DMS79 treated with DMSO at 0.1 percent for 48 hours (cell line): Measurements from ENCODE around the gene JOSD1.
A peak's percentile ranks its signal among the peaks of the same experiment; 100 is the strongest.

Experiments
- DNase-seq: peaks from one replicate; lab custom pipeline; 2025; lab: John Stamatoyannopoulos, UW

JOSD1 gene

GRCh38 chr22:38733329-38733723 lies 32.6 kb upstream of the JOSD1 start:
- no peak for DNase-seq

DNA sequence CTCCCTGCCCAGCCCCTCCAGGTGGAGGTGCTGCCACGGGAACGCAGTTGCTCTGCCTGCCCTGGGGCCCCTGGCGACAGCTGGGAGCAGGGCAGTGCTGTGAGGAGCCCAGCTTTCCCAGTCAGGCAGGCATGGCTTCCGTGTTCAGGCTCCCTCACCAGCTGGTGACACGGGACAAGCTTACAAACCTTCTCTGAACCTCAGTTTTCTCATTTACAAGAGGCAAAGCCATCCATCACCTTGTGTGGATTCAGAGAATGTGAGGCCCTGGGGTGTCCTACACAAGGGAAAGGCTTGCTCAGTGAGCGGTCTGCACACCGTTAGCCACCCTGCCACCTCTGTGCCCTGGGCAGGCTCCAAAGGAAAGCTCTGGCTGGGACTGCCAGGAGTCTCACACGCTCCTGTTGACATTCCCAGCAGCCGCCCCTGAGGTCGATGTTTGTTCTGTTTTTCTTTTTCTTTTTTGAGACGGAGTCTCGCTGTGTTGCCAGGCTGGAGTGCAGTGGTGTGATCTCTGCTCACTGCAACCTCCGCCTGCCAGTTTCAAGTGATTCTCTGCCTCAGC lies 31.6 kb upstream of the JOSD1 start:
- no peak for DNase-seq

DNA sequence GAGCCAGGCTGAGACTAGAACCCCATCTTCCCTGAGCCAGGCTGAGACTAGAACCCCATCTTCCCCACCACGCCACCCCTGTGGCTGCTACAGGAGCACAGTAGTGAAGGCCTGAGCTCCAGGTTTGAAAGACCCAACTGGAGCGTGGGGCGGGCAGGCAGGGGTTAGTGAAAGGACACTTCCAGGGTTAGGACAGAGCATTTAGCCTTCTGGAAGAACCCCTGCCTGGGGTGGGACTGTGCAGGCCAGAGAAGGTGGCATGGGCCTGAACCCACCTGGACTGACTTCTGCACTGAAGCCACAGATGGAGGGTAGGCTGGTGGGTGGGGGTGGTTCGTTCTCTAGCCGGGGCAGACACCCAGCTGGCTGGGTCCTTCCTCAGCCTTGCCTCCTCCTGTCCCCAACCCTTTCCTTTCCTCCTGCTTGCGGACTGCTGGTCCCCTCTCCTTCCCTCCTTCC lies 31.0 kb upstream of the JOSD1 start:
- DNase-seq, result no peak

GRCh38 chr22:38730411-38730871 lies 29.7 kb upstream of the JOSD1 start:
- DNase-seq, result no peak

DNA sequence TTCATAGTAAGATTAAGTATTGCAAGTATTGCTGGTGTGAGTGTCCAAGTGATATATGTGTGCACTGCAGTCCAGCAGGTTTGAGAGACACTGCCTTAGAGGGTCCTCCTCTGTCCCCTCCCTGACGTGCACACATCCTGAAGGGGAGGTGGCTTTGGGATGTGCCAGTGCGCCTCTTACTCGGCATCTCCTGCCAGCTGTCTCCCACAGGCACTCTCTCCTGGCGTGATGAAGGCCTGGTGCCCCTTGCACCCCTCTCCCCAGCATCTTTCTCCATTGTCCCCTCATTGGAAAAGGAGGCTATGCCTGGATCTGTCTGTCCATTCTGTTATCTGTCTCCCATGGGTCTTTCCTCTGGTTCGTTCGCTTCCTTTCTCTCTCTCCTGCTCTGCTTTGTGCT lies 29.2 kb upstream of the JOSD1 start:
- no peak for DNase-seq

DNA sequence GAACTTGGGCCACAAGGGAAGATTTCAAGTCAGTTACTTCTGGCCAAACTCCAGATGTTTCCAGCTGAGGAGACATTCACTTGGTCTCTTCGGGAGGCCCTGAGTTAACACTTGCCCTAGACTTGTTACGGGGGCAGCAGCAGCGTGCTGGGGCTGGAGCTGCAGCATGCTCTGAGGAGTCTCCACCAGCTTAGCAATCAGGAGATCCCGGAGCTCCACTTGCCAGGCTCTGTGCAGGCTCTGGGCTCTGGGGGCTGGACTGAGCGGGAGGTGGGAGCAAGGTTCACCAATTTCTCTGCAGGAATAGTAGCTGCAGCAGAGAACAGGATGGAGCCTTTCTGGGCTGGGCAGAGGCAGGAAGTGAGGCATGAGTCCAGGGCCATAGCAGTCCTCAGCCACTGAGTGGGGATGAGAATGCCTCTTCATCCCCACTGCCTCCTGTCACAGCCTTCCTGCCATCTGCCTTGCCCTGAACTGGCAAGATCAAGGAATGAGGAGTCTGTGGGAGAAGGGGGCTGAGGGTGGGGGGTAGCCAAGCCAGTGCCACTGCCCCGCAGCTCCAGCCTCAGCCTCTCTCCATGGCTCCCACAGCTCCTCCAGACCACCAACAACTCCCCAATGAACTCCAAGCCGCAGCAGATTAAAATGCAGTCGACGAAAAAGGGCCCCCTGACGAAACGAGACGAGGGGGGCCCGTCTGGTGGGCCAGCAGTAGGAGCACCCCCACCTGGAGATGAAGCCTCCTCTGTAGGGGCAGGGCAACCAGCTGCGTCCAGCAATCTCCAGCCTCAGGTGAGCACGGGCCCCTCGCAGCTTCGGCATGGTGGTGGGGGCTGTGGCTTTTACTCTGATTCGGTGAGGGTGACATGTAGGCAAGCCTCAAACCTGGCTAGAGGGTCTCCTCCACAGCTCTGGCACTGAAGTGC lies 28.4 kb upstream of the JOSD1 start:
- no peak for DNase-seq

- no peak for DNase-seq
Observed at GRCh38 chr22:38727530-38728451, 27.0 kb upstream of the JOSD1 start.

- no peak for DNase-seq
Observed at GRCh38 chr22:38727123-38727522, 26.4 kb upstream of the JOSD1 start.

DNA sequence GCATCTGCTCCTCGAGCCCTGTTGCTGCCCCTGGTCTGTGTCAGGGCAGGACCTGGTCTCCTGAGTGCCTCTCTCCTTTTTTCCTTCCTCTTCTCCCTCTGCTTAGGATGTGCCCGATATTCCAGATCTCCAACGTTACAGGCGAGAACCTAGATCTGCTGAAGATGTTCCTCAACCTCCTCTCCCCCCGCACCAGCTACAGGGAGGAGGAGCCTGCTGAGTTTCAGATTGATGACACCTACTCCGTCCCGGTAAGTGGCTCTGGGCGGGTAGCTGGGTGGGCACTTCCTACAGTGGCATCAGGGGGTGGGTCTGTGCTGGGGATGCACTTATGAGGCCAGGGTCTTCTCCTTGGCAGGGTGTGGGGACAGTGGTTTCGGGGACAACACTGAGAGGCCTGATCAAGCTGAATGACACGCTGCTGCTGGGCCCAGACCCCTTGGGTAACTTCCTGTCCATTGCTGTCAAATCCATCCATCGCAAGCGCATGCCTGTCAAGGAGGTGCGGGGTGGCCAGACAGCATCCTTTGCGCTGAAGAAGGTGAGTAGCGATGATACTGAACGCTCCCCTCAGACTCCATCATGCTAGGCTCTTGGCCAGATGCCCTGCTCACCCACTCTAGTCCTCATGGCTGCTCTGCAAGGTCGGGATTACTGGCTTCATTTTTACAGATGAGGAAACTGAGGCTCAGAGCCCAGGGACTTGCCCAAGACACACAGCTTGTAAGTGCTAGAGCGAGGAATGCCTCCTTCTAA lies 25.3 kb upstream of the JOSD1 start:
- DNase-seq, result no peak

DNA sequence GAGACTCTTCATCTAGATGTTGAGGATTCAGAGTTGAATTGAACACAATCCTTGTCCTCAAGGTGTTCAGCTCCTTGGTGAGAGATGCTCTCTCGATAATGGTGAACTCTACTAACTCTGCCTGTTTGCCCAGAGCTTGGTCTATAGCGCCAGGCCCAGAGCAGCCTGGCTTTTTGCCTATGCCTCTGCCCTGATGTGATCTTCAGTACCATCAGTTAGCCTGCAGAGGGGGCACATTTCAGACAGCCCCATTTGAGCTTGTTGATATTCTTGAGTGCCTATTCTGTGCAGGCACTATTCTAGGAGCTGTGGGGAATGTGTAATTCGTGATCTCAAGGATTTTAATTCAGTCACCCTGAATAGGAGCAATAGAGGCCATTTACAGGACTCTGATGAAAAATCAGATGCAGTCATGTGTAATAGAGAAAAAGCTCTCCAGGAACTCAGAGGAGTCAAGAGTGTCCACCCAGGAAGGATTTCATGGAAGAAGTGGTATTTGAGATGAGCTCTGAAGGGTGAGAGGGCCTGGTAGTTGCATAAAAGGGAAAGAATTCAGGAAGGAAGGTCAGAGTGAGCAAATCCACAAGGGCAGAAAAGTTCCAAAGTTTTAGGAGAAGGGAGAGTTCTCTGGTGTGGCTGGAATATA lies 24.3 kb upstream of the JOSD1 start:
- DNase-seq, result no peak

DNA sequence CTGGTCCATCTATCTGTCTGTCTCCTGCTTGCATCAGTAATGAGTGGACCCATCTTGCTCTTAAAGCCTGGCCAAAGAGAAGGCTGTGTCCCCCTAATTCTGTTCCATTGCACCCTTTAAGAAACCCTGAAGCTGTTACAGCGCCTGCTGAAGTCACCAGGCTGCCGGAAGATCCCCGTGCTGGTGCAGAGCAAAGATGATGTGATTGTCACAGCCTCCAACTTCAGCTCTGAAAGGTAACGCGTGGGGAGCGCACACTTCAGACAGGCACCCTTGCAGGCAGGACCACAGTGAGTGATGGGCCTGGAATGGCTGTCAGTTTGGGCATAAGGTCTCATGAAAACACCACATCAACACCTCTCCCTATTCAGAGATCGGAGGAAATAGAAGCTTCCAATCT lies 23.4 kb upstream of the JOSD1 start:
- no peak for DNase-seq

GRCh38 chr22:38721551-38721950 lies 20.8 kb upstream of the JOSD1 start:
- DNase-seq, result no peak

- no peak for DNase-seq
Observed at GRCh38 chr22:38720350-38720749, 19.6 kb upstream of the JOSD1 start.

GRCh38 chr22:38719196-38719595 lies 18.5 kb upstream of the JOSD1 start:
- DNase-seq, result no peak

DNA sequence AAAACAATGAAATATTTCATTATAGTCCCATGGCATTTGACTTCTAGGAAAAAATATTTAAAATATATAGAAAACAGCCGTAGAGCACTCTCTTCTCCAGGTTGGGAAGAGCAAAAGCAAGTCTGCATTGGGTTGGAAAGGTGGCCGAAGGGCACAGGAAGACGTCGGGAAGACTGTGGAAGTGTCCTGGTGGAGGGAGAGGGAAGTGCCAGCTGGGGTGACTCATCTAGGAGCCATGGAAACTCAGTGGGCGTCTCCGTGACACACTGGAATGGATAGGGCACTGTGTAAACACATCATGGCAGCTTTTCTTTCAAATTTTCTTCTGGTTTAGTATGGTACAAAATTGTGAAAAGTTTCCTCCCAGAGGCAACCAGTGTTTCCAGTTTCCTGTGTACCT lies 17.7 kb upstream of the JOSD1 start:
- no peak for DNase-seq

DNA sequence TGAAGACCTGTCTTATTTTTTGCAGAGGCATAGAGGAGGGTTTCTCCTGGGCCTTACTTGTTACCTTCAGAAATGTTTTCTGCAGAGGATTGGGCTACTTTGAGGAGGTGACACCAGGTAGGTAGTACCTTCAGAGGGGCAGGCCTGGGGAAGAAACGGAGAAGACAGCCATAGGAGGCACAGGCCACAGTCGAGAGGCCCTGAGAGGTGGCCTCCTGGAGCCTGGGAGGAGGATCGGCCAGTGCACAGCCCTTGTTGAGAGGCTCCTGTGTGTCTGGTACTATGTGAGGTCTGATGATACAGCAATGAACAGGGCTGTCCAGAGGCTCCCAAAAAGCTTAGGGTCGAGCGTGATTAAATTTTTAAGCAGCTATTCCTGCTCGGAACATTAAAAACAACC lies 16.5 kb upstream of the JOSD1 start:
- no peak for DNase-seq

DNA sequence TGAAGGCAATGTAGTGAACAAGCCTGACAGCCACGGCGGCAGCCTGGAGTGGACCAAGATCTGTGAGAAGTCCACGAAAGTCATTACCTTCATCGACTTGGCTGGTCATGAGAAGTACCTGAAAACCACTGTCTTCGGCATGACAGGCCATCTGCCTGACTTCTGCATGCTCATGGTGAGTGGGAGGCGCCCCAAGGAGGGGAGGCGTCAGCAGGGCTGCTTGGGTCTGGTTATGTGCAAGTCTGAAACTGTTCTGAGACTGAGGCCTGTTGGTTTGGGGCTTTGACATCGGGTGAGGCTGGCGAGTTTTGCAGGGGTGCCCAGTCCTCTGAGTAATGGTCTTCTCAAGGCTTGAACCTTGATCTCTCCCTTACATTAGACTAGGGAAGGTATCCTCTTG lies 16.1 kb upstream of the JOSD1 start:
- no peak for DNase-seq

DNA sequence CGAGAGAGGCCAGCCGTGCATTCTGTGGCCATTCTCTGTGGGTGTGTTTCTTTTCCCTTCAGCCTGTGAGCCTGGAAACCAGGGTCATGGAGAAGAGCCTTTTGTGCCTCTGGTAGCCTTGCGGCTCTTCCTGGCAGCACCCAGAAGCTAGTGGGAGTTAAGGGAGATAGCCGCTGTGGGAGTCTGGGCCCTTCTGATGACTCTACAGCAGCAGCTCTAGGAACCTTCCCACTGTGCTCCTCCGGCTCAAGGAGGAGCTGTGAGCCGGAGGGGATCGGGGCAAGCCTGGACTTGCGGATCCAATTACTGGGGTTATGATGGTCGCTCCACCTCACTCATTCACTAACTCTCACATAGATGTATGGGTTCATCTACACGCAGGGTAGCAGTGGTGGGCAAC lies 15.5 kb upstream of the JOSD1 start:
- DNase-seq, result no peak

- DNase-seq, result no peak
Observed at GRCh38 chr22:38715852-38716251, 15.1 kb upstream of the JOSD1 start.

DNA sequence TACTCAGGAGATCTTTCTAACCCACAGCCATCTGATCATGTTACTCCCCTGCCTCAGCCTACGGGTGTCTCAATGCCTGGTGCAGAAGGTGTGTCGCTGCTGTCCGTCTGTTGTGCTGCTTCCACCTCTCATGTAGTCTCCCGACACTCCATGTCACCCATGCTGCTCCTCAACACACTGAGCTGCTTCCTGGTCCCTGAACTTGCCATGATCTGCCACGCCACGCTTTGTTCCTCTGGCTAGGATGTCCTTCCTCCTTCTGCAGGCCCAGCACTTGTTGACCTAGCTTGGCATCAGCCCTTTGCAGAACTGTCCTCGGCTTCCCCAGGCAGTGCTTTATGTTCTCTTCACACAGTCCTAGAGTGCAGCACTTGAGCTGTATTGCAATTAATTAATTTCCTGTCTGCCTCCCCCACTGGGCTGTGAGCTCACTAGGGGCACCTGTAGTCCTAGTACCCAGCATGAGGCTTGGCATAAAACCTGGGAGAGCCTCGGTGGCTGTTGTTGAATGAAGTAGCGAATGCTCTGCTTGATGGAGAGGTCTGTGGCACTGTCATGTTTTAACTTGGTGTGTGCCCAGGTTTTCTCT lies 14.5 kb upstream of the JOSD1 start:
- DNase-seq, result peak; percentile 31

- no peak for DNase-seq
Observed at GRCh38 chr22:38713921-38714320, 13.2 kb upstream of the JOSD1 start.
